Cardiac muscle cell (in vitro differentiated cells and primary cell): ENCODE measurements around the gene BIK. TPM values are rescaled to one million over a fixed set of nuclear protein-coding genes. Genes with fewer than 3 reads are reported as not detected.
A peak's percentile ranks its signal among the peaks of the same experiment; 100 is the strongest.
"Not testable (repeated sequence)": the region's sequence is repeated elsewhere in the genome, so short reads cannot be mapped to it uniquely, and the experiment has no call there.

Source experiments
- DNase-seq, 2 donors: peaks; one replicate each; pipeline versions ENCODE4 v3.0.0 to v3.0.0-alpha.2; 2010 to 2017; ENCODE audit warnings: low read depth in 1 of 2, low spot score in 1 of 2
- H3K27ac ChIP-seq: fragments of 200-600 bp; sonication (generic); 2 replicates; pipeline ENCODE4 v1.5.1; 2016
- H3K27me3 ChIP-seq: fragments of 200-600 bp; sonication (generic); 2 replicates; pipeline ENCODE4 v1.6.0; 2016; ENCODE audit warnings: control low read depth
- H3K36me3 ChIP-seq: fragments of 200-600 bp; sonication (generic); 2 replicates; pipeline ENCODE4 v1.5.1; 2016; ENCODE audit warnings: control low read depth
- H3K4me1 ChIP-seq: fragments of 200-600 bp; sonication (generic); 2 replicates; pipeline ENCODE4 v1.8.1; 2017; ENCODE audit warnings: low read depth, mild to moderate bottlenecking, mixed run types
- H3K4me3 ChIP-seq: fragments of 200-600 bp; sonication (generic); 2 replicates; pipeline ENCODE4 v1.5.1; 2016; ENCODE audit warnings: mild to moderate bottlenecking
- H3K9me3 ChIP-seq: fragments of 200-600 bp; sonication (generic); 2 replicates; pipeline ENCODE4 v1.5.1; 2017; ENCODE audit warnings: low read depth, mild to moderate bottlenecking, control low read depth
- polyA plus RNA-seq: library from polyadenylated mRNA; unstranded; fragments of >200 nt; fragmentation: Nextera tagmentation; extraction: Ambion mirVana; gene quantifications from 2 replicates; pipeline ENCODE4 v1.2.1, GENCODE V29; 2016
- total RNA-seq: library from RNA; depleted of rRNA; stranded (reverse); fragments of >200 nt; gene quantifications from 2 replicates; pipeline ENCODE4 v1.2.3, GENCODE V29; 2016
- TF ChIP-seq, protein P1 (sequence below): IDR thresholded peaks from 2 replicates; pipeline ENCODE4 v1.5.1; 2012; ENCODE audit warnings: low read depth, mild to moderate bottlenecking, low read length

Gene BIK
- total and polyA plus RNA-seq, 2 experiments from 2014 or later, result 34.6 to 41.7 TPM

DNA sequence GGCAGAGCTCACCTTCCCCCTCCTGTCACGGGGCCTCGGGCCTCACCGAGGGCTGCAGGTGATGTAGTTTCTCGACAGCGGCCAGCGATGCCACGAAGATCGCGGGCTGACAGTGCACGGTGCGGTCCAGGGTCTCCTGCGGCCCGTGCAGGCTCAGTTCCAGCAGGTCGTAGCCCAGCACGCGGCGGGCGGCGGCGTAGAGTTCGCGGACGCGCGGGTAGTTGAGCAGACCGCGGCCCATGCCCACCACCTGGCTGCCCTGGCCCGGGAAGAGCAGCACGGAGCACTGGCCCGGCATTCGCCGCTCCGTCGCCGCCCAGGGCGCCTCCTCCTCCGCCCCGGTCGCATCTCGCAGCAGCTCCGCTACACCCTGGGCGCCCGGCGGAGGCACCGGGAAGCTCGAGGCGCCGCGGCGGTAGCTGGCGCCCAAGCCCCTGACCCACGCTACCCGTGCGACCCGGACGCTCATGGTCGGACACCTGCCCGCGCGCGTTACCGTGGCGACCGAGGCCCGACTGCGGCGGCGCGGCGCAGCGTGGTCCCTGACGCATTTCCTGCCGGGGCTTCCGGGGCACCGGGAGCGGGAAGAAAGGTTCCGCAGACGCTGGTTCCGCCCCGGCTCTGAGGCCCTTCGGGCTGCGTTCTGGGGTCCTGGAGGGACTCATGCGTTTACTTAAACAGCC is 32.5 kb downstream of the BIK start, which contains the start of gene MCAT:
Gene MCAT (minus strand): TSS at position 519 of the 683 bp plus-strand sequence. CDS start 50 bp downstream, at position 469.
- Histone ChIP-seq H3K27me3 (no peaks in the 10 kb centered on the region), H3K36me3 (peaks cover 10% of the 10 kb centered on the region), H3K4me1 (no peaks in the 10 kb centered on the region), H3K4me3 (peak within 1 kb of the TSS; percentile 83), H3K9me3 (no peaks in the 10 kb centered on the region), H3K27ac (peak within 1 kb of the TSS; percentile 84)
- DNase-seq, result peak; percentile 83 to 89
- TF ChIP-seq, protein P1, sequence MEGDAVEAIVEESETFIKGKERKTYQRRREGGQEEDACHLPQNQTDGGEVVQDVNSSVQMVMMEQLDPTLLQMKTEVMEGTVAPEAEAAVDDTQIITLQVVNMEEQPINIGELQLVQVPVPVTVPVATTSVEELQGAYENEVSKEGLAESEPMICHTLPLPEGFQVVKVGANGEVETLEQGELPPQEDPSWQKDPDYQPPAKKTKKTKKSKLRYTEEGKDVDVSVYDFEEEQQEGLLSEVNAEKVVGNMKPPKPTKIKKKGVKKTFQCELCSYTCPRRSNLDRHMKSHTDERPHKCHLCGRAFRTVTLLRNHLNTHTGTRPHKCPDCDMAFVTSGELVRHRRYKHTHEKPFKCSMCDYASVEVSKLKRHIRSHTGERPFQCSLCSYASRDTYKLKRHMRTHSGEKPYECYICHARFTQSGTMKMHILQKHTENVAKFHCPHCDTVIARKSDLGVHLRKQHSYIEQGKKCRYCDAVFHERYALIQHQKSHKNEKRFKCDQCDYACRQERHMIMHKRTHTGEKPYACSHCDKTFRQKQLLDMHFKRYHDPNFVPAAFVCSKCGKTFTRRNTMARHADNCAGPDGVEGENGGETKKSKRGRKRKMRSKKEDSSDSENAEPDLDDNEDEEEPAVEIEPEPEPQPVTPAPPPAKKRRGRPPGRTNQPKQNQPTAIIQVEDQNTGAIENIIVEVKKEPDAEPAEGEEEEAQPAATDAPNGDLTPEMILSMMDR, result no peak

DNA sequence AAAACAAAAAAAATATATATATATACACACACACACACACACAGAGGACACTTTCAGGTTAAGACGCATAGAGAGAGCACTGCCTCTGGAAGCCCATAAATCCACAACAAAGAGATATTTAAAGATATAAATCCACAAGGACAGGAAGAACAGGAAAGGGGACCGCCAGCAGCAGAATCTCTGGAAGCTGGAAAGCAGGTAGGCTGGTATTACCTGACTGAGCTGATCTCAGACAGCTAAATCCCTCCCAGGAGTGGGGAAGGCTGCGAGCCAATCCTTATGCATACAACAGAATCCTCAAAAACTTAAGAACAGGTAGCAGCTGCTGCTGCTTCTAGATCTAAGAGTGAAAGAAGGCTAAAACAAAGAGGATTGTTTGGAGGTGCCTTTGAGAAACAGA is 34.4 kb downstream of the BIK start:
- no peaks in the 10 kb centered on the region for H3K4me1 ChIP-seq
- H3K36me3 ChIP-seq, result peaks cover 5% of the 10 kb centered on the region
- TF ChIP-seq, protein P1, result no peak
- peaks cover 3% of the 10 kb centered on the region for H3K27me3 ChIP-seq
- no peak overlapping the region for H3K27ac ChIP-seq
- no peaks in the 10 kb centered on the region for H3K9me3 ChIP-seq
- H3K4me3 ChIP-seq, result no peak overlapping the region
- DNase-seq, result no peak

DNA sequence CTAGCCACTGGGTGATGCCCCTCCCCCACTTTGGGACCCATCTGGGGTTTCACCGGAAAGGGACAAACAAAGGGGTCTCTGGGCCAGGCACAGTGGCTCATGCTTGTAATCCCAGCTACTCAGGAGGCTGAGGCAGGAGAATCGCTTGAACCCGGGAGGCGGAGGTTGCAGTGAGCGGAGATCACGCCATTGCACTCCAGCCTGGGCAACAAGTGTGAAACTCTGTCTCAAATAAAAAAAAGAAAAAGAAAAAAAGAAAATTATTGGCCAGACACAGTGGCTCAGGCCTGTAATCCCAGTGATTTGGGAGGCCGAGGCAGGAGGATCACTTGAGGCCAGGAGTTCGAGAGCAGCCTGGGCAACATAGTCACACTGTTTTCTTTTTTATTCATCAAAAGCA is 34.8 kb downstream of the BIK start:
- not testable (repeated sequence) for H3K9me3 ChIP-seq

DNA sequence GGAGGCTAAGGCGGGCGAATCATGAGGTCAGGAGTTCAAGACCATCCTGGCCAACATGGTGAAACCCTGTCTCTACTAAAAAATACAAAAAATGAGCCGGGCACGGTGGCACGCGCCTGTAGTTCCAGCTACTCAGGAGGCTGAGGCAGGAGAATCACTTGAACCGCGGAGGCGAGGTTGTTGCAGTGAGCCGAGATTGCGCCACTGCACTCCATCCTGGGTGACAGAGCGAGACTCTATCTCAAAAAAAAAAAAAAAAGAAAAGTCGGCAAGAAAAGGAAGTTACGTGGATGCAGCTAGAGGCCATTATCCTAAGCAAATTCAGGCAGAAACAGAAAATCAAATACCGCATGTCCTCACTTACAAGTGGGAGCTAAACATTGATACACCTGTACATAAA is 35.8 kb downstream of the BIK start:
- not testable (repeated sequence) for H3K36me3 ChIP-seq, H3K27ac ChIP-seq, H3K27me3 ChIP-seq, H3K9me3 ChIP-seq, H3K4me1 ChIP-seq, DNase-seq, H3K4me3 ChIP-seq

More for the DNA sequence above, 34.8 kb downstream of the BIK start:
- H3K27ac ChIP-seq, H3K27me3 ChIP-seq, H3K36me3 ChIP-seq, H3K4me3 ChIP-seq, H3K4me1 ChIP-seq, DNase-seq: not testable (repeated sequence)

GRCh38 chr22:43147821-43148220 is 37.3 kb downstream of the BIK start:
- no peak overlapping the region for H3K4me3 ChIP-seq
- no peak for DNase-seq
- TF ChIP-seq, protein P1, result no peak
- H3K36me3 ChIP-seq, result no peaks in the 10 kb centered on the region
- peaks cover 11% of the 10 kb centered on the region for H3K27me3 ChIP-seq
- no peak overlapping the region for H3K27ac ChIP-seq
- no peaks in the 10 kb centered on the region for H3K9me3 ChIP-seq
- H3K4me1 ChIP-seq, result no peaks in the 10 kb centered on the region

GRCh38 chr22:43148581-43148980 is 38.0 kb downstream of the BIK start:
- no peak for DNase-seq
- H3K9me3 ChIP-seq, result no peaks in the 10 kb centered on the region
- peaks cover 11% of the 10 kb centered on the region for H3K27me3 ChIP-seq
- no peaks in the 10 kb centered on the region for H3K4me1 ChIP-seq
- TF ChIP-seq, protein P1, result no peak
- H3K4me3 ChIP-seq, result no peak overlapping the region
- H3K36me3 ChIP-seq, result no peaks in the 10 kb centered on the region
- H3K27ac ChIP-seq, result no peak overlapping the region
